ENCODE measurements around the gene AKAP10. TPM values are rescaled to one million over a fixed set of nuclear protein-coding genes. Genes with fewer than 3 reads are reported as not detected.

Gene AKAP10
- total and polyA plus RNA-seq, 8 donors, result 27.9 to 35.2 (median 32.3) TPM

- no peak for DNase-seq
These were observed 91.5 kb downstream of the AKAP10 start for GRCh38 chr17:19886116-19886515.

DNA sequence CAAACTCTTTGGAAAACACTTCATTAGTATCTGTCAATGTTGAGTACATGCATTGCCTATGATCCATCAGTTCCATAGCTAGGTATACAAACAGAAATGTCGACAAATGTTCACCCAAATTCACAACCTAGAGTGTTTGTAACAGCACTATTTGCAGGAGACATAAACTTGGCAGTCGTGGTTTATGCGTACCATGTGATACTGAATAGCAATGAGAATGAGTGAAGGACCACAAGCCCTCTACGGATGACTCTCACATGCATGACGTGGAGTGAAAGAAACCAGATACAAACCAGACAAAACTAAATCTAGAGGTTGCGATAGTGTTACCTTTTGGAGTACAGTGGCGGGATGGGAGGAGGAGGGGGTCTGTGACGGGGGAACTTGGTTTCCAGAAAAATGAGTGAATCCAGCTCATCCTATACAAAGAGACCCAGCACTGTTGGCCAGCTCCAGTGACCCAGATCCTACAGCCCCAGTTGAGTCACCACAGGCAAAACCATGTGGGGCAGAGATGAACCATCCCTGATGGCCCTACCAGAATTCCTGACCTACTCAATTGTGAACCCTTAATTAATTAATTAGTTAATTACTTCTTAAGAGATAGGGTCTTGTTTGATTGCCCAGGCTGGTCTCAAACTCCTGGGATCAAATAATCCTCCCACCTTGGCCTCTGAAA, 94.0 kb downstream of the AKAP10 start:
- ATAC-seq, result no peak
- no peak for DNase-seq
- intact Hi-C loops (cut with DNase I), result no loop called here
- Histone ChIP-seq H3K9me3 (no peaks in the 10 kb centered on the region), H3K27me3 (no peaks in the 10 kb centered on the region), H3K36me3 (no peaks in the 10 kb centered on the region), H3K4me1 (no peaks in the 10 kb centered on the region), H3K27ac (no peak overlapping the region), H3K4me3 (no peak overlapping the region)
- TF ChIP-seq CTCF (IDR thresholded peaks at IDR 0.05), result no peak

More at GRCh38 chr17:19886116-19886515, 91.5 kb downstream of the AKAP10 start:
- TF ChIP-seq CTCF (IDR thresholded peaks at IDR 0.05), result no peak
- Histone ChIP-seq H3K4me1 (peaks cover 0 to 3% of the 10 kb centered on the region in 2 donors), H3K36me3 (no peaks in the 10 kb centered on the region), H3K27me3 (no peaks in the 10 kb centered on the region), H3K27ac (no peak overlapping the region), H3K9me3 (no peaks in the 10 kb centered on the region), H3K4me3 (no peak overlapping the region)
- no peak for ATAC-seq
- intact Hi-C loops (cut with DNase I), result no loop called here

DNA sequence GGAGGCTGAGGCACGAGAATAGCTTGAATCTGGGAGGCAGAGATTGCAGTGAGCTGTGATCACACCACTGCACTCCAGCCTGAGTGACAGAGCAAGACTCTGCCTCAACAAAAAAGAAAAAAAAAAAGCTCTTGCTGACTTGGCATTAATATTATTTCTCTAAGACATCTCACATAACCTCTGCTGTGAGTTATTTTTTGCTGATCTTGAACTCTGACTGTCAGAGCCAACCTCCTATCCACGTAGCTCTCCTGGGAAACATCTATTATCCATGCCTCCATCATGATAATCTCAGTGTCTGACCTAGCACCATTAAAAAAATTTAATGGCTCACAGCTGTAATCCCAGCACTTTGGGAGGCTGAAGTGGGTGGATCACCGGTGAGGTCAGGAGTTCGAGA, 97.2 kb downstream of the AKAP10 start:
- ATAC-seq (no peak), DNase-seq (peak in 1 of 4 donors; percentile 14)
- Histone ChIP-seq H3K36me3 (no peaks in the 10 kb centered on the region), H3K27me3 (no peaks in the 10 kb centered on the region), H3K9me3 (no peaks in the 10 kb centered on the region), H3K4me1 (peaks cover 0 to 19% of the 10 kb centered on the region in 2 donors), H3K4me3 (no peak overlapping the region), H3K27ac (no peak overlapping the region)
- intact Hi-C loops (cut with DNase I), result no loop called here
- no peak for TF ChIP-seq CTCF (IDR thresholded peaks at IDR 0.05)

DNA sequence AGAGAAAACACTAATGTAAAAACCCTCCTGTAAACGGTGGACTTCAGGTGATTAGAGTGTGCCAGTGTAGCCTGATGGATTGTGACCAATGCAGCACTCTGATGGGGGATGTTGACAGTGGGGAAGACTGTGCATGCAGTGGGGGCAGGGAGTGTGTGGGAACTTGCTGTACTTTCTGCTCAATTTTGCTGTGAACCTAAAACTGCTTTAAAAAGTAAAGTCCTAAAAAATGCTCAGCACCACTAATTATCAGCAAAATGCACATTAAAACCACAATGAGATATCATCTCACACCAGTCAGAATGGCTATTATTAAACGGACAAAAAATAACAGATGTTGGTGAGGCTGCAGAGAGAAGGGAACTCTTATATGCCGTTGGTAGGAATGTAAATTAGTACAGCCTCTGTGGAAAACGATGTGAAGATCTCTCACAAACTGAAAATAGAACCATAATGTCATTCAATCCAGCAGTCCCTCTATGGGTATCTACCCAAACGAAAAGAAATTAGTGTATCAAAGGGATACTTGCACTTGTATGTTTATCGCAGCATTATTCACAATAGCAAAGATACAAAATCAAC, 100.2 kb downstream of the AKAP10 start:
- H3K36me3 ChIP-seq, result no peaks in the 10 kb centered on the region
- H3K9me3 ChIP-seq, result no peaks in the 10 kb centered on the region
- no peak for TF ChIP-seq CTCF (IDR thresholded peaks at IDR 0.05)
- no peak overlapping the region for H3K4me3 ChIP-seq
- no peak overlapping the region for H3K27ac ChIP-seq
- peaks cover 0 to 20% of the 10 kb centered on the region in 2 donors for H3K4me1 ChIP-seq
- intact Hi-C loops (cut with DNase I), result no loop called here
- no peaks in the 10 kb centered on the region for H3K27me3 ChIP-seq
- DNase-seq (peak in 1 of 4 donors; percentile 8), ATAC-seq (no peak)

- ATAC-seq, result peak; percentile 89
- Histone ChIP-seq H3K27ac (no peak overlapping the region), H3K4me1 (peaks cover 0 to 20% of the 10 kb centered on the region in 2 donors), H3K36me3 (no peaks in the 10 kb centered on the region), H3K9me3 (no peaks in the 10 kb centered on the region), H3K27me3 (no peaks in the 10 kb centered on the region), H3K4me3 (no peak overlapping the region)
- no peak for TF ChIP-seq CTCF (IDR thresholded peaks at IDR 0.05)
- peak in 2 of 4 donors; percentile 84 to 87 for DNase-seq
- intact Hi-C loops (cut with DNase I), result no loop called here
These were observed 101.0 kb downstream of the AKAP10 start for GRCh38 chr17:19876529-19877161.
